Fibroblast of the aortic adventitia (primary cell): ENCODE data around the gene HOXA11. TPM values are rescaled to one million over a fixed set of nuclear protein-coding genes. Genes with fewer than 3 reads are reported as not detected.

Experiments
- DNase-seq: peaks from one replicate; pipeline ENCODE4 v3.0.0-alpha.2; 2010; ENCODE audit warnings: low read depth
- H3K4me3 ChIP-seq: 2 replicates; pipeline ENCODE4 v1.5.1; 2011; ENCODE audit warnings: low read depth, mild to moderate bottlenecking, control low read depth, low read length, moderate library complexity
- total RNA-seq: library from RNA; depleted of rRNA; stranded (reverse); fragments of >200 nt; gene quantifications from 2 replicates; pipeline ENCODE4 v1.2.3, GENCODE V29; 2012; ENCODE audit warnings: low replicate concordance
- TF ChIP-seq, protein P1 (sequence below): IDR thresholded peaks from 2 replicates; pipeline ENCODE4 v1.5.1; 2011; ENCODE audit warnings: mild to moderate bottlenecking, low read length, control low read depth, inconsistent platforms; ENCODE audit not compliant: insufficient read depth

HOXA11 gene
- total RNA-seq, 1 donor, result not detected

DNA sequence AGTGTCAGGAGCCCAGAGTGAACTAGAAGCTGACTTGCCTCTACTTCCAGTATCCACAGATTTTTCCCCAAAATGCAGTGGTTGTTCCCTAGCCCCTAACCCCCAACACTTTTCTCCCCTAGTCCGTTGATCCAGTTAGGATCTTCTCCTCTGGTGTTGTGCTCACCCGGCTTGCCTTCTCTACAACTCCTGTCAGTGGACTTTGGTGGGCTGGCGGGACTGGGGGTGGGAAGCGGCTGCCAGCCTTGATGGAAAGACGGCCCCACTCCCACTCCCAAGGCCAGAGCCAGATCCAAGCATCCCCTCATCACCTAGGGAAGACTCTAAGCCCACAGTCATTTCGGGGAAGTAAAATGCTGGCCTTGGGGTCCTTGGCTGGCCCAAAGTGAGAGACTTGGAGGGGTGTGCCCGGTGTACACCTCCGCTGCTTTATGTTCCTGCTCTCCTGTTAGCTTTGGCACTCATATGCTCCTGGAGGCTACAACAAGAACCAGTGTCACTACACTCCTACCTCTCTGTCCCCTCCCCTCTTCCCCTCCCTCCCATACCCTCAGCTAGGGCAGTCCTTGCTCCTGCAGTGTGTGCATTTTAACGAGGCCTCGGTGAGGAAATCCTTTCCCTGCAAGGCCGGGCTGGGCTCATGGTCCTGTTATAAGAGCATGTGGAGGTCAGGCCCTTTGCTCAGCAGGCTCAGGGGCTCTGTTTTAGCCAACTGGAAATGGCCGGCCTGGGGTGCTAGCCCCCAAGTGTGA lies 10.0 kb downstream of the HOXA11 start:
- TF ChIP-seq, protein P1, sequence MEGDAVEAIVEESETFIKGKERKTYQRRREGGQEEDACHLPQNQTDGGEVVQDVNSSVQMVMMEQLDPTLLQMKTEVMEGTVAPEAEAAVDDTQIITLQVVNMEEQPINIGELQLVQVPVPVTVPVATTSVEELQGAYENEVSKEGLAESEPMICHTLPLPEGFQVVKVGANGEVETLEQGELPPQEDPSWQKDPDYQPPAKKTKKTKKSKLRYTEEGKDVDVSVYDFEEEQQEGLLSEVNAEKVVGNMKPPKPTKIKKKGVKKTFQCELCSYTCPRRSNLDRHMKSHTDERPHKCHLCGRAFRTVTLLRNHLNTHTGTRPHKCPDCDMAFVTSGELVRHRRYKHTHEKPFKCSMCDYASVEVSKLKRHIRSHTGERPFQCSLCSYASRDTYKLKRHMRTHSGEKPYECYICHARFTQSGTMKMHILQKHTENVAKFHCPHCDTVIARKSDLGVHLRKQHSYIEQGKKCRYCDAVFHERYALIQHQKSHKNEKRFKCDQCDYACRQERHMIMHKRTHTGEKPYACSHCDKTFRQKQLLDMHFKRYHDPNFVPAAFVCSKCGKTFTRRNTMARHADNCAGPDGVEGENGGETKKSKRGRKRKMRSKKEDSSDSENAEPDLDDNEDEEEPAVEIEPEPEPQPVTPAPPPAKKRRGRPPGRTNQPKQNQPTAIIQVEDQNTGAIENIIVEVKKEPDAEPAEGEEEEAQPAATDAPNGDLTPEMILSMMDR, result no peak
- H3K4me3 ChIP-seq, result no peak overlapping the region
- DNase-seq, result no peak

DNA sequence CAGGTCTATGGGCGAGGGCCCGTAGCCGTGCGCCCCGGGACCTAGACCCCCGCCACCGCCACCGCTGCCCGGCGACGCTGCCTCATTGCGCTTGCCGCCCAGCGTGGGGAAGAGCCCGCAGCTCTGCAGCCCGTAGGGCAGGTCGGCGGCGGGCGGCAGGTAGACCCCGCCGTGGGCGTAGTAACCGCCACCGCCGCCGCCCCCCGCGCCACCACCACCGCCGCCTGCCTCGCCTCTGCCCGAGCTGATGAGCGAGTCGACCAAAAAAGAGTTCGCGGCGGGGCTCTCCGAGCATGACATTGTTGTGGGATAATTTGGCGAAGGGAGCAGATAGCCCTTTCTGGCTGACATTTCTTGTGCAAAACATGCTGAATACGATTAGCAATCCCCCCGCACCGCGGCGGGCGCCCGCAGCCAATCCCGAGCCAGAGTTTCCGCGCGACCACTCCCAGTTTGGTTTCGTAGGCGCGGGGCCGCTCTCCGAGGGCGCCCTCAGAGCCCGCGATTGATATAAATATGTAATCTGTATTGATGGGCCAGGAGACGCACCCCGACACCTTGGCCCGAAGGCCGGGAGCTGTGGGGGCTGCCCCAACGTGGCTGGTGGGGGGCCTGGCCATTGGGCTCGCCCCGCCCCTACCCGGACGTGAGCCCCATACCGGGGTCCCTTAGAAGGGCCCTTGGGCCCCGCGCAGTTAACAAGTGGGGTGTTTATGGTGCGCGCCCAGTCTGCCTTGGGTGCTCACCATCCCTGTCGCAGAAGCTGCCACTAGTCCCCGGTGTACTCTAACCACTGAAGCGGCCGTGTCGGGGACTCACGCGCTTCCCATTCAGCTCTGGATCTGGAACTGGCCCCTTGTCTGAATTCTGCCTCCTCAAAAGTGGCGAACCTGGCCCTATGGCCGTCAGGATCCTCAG lies 10.8 kb downstream of the HOXA11 start, which contains the start of gene HOXA10:
TSS of gene HOXA10 (minus strand) at position 365 of the 918 bp plus-strand sequence. CDS start at position 351, 14 bp downstream.
- DNase-seq, result no peak
- no peak within 1 kb of the TSS for H3K4me3 ChIP-seq
- TF ChIP-seq, protein P1, result no peak

DNA sequence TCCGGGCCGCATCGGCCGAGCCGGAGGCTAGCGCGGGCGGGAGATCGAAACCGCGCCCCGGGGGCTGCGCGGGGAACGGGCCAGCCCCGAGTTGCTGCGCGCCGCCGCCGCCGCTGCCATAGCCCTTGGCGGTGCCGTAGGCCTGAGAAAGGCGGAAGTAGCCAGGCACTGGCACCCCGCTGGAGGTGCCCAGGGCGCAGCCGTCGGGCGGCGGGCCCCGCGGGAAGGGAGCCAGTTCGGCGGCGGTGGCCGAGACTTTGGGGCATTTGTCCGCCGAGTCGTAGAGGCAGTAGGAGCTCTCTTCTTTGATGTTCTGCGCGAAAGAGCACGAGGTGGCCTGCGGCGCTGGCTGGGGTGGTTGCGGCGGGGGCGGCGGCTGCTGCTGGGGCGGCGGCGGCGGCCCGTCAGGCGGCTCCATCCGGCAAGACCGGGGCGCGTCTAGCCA lies 11.5 kb downstream of the HOXA11 start:
- TF ChIP-seq, protein P1, result no peak
- DNase-seq, result no peak
- H3K4me3 ChIP-seq, result no peak overlapping the region

DNA sequence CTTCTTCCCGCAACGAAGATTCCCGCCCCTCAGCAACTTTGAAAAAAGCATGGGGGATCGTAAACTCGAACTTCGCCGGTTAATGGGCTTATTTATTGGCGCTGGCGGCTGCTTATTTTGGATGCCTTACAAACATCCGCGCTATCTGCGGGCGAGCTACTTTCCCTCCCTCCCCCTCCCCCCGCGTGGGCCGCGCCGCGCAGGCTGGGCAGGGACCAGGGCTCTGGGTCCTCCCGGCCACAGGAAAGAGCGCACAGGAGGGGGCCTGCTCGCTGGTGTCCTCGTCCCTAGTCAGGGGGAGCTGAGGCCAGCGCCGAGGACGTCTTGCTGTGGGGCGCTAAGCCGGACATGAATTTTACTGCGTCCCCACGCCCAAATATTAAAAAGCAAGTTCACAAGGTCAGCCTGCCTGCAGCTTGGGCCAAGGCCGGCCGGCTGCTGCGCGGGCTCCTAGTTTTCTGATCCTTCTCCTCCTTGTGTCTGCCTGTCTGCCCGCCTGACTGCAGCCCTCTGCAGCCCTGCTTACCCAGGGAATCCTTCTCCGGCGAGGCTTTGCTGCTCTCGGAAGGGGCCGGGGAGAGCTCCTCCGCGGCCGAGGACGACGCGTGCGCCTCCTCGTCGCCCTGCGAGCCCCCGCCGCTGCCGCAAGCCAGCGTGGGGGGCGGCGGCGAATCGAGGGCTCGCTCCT lies 12.1 kb downstream of the HOXA11 start:
- no peak for DNase-seq
- TF ChIP-seq, protein P1, result no peak
- no peak overlapping the region for H3K4me3 ChIP-seq

DNA sequence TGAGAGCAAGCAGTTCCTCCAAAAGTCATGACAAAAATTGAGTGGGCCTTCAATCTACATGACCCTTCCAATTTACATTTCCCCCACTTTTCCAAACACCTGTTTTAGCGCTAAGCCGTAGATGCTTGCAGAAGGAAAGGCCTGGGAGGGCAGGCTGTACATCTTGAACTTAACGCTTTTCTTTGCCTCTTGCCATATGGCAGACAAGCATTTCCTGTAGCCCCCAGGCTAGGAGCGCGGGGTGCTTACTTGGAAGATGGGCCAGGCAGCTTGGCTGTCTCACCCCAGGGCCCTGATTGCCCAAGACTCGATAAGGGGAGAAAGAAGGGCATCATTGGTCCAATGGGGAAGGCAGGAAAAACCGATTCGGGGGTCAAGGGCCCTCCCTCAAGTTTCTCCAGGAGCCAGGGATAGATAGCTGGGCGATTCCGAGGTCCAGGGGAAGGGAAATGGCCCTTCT lies 12.7 kb downstream of the HOXA11 start:
- TF ChIP-seq, protein P1, result no peak
- H3K4me3 ChIP-seq, result no peak overlapping the region
- no peak for DNase-seq

DNA sequence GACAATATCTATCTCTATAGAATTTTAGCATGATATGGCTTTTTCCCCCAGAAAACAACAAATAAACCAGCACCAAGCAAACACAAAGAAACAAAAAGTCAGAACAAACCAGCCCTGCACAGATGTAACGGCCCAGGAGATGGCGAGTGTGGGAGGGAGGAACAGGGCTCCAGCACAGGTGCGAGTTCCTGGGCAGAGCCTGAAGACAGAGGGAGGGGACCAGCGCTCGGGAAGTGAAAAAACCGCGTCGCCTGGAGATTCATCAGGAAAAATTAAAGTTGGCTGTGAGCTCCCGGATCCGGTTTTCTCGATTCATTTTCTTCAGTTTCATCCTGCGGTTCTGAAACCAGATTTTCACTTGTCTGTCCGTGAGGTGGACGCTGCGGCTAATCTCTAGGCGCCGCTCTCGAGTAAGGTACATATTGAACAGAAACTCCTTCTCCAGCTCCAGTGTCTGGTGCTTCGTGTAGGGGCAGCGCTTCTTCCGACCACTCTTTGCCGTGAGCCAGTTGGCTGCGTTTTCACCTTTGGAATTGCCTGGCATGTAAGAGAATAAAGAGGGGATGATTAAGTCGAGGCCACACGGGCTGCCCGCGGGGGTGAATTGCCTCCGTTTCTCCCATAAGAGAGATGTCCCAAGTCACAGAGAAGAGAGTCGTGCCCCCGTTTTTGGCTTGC lies 13.3 kb downstream of the HOXA11 start:
- H3K4me3 ChIP-seq, result no peak overlapping the region
- no peak for DNase-seq

More for the DNA sequence above, 13.3 kb downstream of the HOXA11 start:
- TF ChIP-seq, protein P1, result no peak
